ENCODE measurements around the gene AGGF1. TPM values are rescaled to one million over a fixed set of nuclear protein-coding genes. Genes with fewer than 3 reads are reported as not detected.

Gene AGGF1
- total and polyA plus RNA-seq, 2 experiments from 2014 or later: 24.4 to 27.5 TPM

- ATAC-seq (no peak), DNase-seq (ENCODE audit: low spot score) (no peak)
- no peaks in the 10 kb centered on the region for H4K20me1 ChIP-seq (replicated peaks; ENCODE audit: insufficient read depth)
- TF ChIP-seq ZNF462 (CRISPR knock-in tag; IDR thresholded peaks at IDR 0.05) (no peak), CTCF (conservative IDR thresholded peaks at IDR 0.05; ENCODE audit: low read depth in 2 of 2) (no peak), EZH2 (IDR thresholded peaks at IDR 0.05; ENCODE audit: low read depth, unreplicated experiment) (no peak), NANOG (IDR thresholded peaks at IDR 0.05; ENCODE audit: borderline replicate concordance) (no peak), POLR2AphosphoS5 (IDR thresholded peaks at IDR 0.05; ENCODE audit: low read depth) (no peak), CREB1 (CRISPR knock-in tag; IDR thresholded peaks at IDR 0.05; ENCODE audit: low read depth) (no peak), ETS1 (IDR thresholded peaks at IDR 0.05) (no peak), STAT1 (IDR thresholded peaks at IDR 0.05; ENCODE audit: unreplicated experiment) (no peak), ZNF331 (CRISPR knock-in tag; IDR thresholded peaks at IDR 0.05; ENCODE audit: low read depth) (no peak), ZNF114 (CRISPR knock-in tag; IDR thresholded peaks at IDR 0.05) (no peak), REST (IDR thresholded peaks at IDR 0.05; ENCODE audit: unreplicated experiment) (no peak), JUNB (IDR thresholded peaks at IDR 0.05; ENCODE audit: unreplicated experiment) (no peak), EZH2phosphoT487 (IDR thresholded peaks at IDR 0.05; ENCODE audit: unreplicated experiment) (no peak)
- H3K9me3 Mint-ChIP-seq: peaks cover 12% of the 10 kb centered on the region
- 0 out of 2 replicates have a peak, but pooled peaks cover 4% of the 10 kb centered on the region for H3K9me2 ChIP-seq (ENCODE audit: insufficient read depth)
- peaks cover 3% of the 10 kb centered on the region; the same call in 2 of the 3 replicates for H3K36me3 Mint-ChIP-seq (ENCODE audit: low read depth)
- H3K27ac ChIP-seq (ENCODE audit: low read depth): no peak overlapping the region
- H3K36me3 ChIP-seq (ENCODE audit: insufficient read depth): no peaks in the 10 kb centered on the region
- H3K4me3 ChIP-seq: no peak overlapping the region
- H3K4me1 ChIP-seq (ENCODE audit: insufficient read depth): no peaks in the 10 kb centered on the region
- no peaks in the 10 kb centered on the region for H3K79me2 ChIP-seq (replicated peaks; ENCODE audit: insufficient read depth)
- no peak overlapping the region for H3K4me3 Mint-ChIP-seq
- H2AFZ ChIP-seq: no peak overlapping the region
- H3K4me2 ChIP-seq: no peak overlapping the region
- 0 out of 2 replicates have a peak, but pooled peaks cover 2% of the 10 kb centered on the region for H3F3A ChIP-seq (replicated peaks; ENCODE audit: low read depth)
- H3K4me1 Mint-ChIP-seq: no peaks in the 10 kb centered on the region
- H3K27me3 Mint-ChIP-seq (ENCODE audit: insufficient read depth, low read depth, poor library complexity): no peaks in the 10 kb centered on the region
- H3K27ac Mint-ChIP-seq: no peak overlapping the region
- no peaks in the 10 kb centered on the region for H3K27me3 ChIP-seq (ENCODE audit: insufficient read depth)
Measured at GRCh38 chr5:76986825-76987526, 43.2 kb upstream of the AGGF1 start.
